Colonic mucosa (tissue), 4 donors: ENCODE data around the gene LYPD4. TPM values are rescaled to one million over a fixed set of nuclear protein-coding genes. Genes with fewer than 3 reads are reported as not detected.
"Not testable (repeated sequence)": the region's sequence is repeated elsewhere in the genome, so short reads cannot be mapped to it uniquely, and the experiment has no call there.

Experiments used
- DNase-seq: peaks from one replicate; pipeline ENCODE4 v3.0.0-alpha.2; 2020
- H3K27ac ChIP-seq: fragments of 200-600 bp; one replicate; pipeline ENCODE4 v1.8.0; 2021
- H3K27me3 ChIP-seq: fragments of 200-600 bp; one replicate; pipeline ENCODE4 v1.8.0; 2021
- H3K36me3 ChIP-seq: fragments of 200-600 bp; one replicate; pipeline ENCODE4 v1.8.0; 2021
- H3K4me1 ChIP-seq: fragments of 200-600 bp; one replicate; pipeline ENCODE4 v1.8.0; 2021; ENCODE audit warnings: mild to moderate bottlenecking
- H3K4me3 ChIP-seq: fragments of 200-600 bp; one replicate; pipeline ENCODE4 v1.8.0; 2021
- H3K9ac ChIP-seq, 2 donors: one replicate each; pipeline ENCODE4 v1.7.0; 2013; ENCODE audit warnings: control low read depth in 2 of 2, low read depth in 2 of 2, low read length in 2 of 2
- H3K9me3 ChIP-seq: fragments of 200-600 bp; one replicate; pipeline ENCODE4 v1.8.0; 2021
- intact Hi-C: fragments of 100-400 bp; cut with DNase I; formaldehyde crosslinking; loops from one replicate; pipeline ENCODE4 v1.14.1; 2022
- microRNA-seq: library from miRNA; unstranded; fragments of <30 nt; microRNA quantifications from one replicate; pipeline ENCODE4, GENCODE V29; 2019
- total RNA-seq, 2 donors: library from RNA; stranded (reverse); fragmentation: NEBNext Ultra II Directional in 1 of 2; extraction: Animal tissue kit (Norgen Biotek cat#: 25700) in 1 of 2; gene quantifications; one replicate each; pipeline ENCODE4 v1.2.1, GENCODE V29; 2021
- TF ChIP-seq, protein P1 (sequence below): fragments of 200-600 bp; IDR thresholded peaks from one replicate; pipeline ENCODE4 v1.8.0; 2022; ENCODE audit warnings: antibody characterized with exemption, mild to moderate bottlenecking
- donor health status: healthy.
- donor health status: DM: no; HTN: no; CAD: no.
- donor health status: DM: no; HTN: no; CAD: no.

Gene LYPD4
- total RNA-seq, 2 donors from 2014 or later: not detected

DNA sequence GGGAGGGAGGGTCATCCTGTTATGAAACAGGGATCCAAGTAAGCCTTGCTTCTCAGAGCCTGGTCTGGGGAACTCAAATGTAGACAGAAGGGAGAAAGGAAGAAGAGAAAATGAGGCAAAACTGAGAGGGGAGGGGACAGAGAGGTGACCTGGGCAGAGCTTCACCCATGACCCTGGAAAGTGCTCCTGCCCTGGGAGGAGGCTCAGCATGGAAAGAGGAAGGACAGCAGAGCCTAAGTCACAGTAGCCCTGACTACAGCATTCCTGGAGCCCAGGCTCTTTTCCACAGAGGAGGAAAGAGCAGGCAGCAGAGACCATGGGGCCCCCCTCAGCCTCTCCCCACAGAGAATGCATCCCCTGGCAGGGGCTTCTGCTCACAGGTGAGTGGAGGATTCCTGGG lies 48.1 kb downstream of the LYPD4 start, which contains the start of gene CEACAM3:
TSS of gene CEACAM3 (plus strand) at position 226 of the 400 bp plus-strand sequence. CDS start at position 317, 91 bp downstream.
- no peaks in the 10 kb centered on the region for H3K9me3 ChIP-seq
- H3K27me3 ChIP-seq: no peaks in the 10 kb centered on the region
- no peak for DNase-seq
- no peak within 1 kb of the TSS for H3K9ac ChIP-seq
- no peaks in the 10 kb centered on the region for H3K4me1 ChIP-seq
- H3K4me3 ChIP-seq: no peak within 1 kb of the TSS
- H3K27ac ChIP-seq: no peak within 1 kb of the TSS
- no peaks in the 10 kb centered on the region for H3K36me3 ChIP-seq
- intact Hi-C loops: no loop called here
- TF ChIP-seq, protein P1, sequence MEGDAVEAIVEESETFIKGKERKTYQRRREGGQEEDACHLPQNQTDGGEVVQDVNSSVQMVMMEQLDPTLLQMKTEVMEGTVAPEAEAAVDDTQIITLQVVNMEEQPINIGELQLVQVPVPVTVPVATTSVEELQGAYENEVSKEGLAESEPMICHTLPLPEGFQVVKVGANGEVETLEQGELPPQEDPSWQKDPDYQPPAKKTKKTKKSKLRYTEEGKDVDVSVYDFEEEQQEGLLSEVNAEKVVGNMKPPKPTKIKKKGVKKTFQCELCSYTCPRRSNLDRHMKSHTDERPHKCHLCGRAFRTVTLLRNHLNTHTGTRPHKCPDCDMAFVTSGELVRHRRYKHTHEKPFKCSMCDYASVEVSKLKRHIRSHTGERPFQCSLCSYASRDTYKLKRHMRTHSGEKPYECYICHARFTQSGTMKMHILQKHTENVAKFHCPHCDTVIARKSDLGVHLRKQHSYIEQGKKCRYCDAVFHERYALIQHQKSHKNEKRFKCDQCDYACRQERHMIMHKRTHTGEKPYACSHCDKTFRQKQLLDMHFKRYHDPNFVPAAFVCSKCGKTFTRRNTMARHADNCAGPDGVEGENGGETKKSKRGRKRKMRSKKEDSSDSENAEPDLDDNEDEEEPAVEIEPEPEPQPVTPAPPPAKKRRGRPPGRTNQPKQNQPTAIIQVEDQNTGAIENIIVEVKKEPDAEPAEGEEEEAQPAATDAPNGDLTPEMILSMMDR: no peak

DNA sequence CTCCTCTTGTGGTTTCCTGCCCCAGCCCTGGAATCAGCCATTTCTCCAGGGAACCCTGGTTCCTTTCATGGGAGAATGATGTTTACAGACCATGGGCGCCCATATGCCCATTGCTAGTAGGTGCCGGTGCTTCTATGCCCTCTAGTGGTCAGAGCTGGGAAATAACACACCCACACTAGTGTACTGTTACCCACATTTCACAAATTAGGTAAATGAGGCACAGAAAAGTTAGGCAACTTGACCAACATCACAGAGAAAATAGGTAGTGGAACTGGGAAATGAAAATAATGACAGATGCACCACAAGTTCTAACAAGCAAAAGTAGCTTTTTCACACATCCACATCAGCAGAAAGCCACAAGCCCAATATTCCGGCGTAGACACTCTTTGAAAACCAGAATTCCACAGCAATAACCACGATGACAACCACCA lies 49.4 kb downstream of the LYPD4 start:
- no peaks in the 10 kb centered on the region for H3K9me3 ChIP-seq
- H3K4me3 ChIP-seq: no peak overlapping the region
- H3K4me1 ChIP-seq: no peaks in the 10 kb centered on the region
- H3K27me3 ChIP-seq: no peaks in the 10 kb centered on the region
- no peak overlapping the region for H3K9ac ChIP-seq
- no peaks in the 10 kb centered on the region for H3K36me3 ChIP-seq
- intact Hi-C loops: loop anchor here (2.0 kb wide), 1 partner anchor 26 kb away; no protein-coding TSS in a partner anchor
- H3K27ac ChIP-seq: no peak overlapping the region
- TF ChIP-seq, protein P1: peak; percentile 81
- peak; percentile 77 for DNase-seq

DNA sequence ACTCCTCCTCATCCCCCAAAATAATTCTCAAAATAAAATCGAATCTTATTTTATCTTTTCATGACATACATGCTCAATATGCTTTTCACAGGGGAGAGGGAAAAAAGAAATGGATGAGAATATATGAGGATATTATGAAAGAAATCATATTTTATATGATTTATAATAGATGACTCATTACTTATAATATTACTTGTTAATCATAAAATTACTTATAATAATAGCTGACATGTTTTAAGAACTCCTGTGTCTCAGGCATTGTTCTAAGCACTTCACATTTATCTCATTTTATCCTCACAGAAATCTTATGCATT lies 51.1 kb downstream of the LYPD4 start:
- H3K4me3 ChIP-seq: no peak overlapping the region
- H3K36me3 ChIP-seq: no peaks in the 10 kb centered on the region
- TF ChIP-seq, protein P1: no peak
- H3K9ac ChIP-seq: no peak overlapping the region
- no peaks in the 10 kb centered on the region for H3K4me1 ChIP-seq
- H3K9me3 ChIP-seq: no peaks in the 10 kb centered on the region
- H3K27me3 ChIP-seq: no peaks in the 10 kb centered on the region
- intact Hi-C loops: no loop called here
- DNase-seq: no peak
- H3K27ac ChIP-seq: no peak overlapping the region

DNA sequence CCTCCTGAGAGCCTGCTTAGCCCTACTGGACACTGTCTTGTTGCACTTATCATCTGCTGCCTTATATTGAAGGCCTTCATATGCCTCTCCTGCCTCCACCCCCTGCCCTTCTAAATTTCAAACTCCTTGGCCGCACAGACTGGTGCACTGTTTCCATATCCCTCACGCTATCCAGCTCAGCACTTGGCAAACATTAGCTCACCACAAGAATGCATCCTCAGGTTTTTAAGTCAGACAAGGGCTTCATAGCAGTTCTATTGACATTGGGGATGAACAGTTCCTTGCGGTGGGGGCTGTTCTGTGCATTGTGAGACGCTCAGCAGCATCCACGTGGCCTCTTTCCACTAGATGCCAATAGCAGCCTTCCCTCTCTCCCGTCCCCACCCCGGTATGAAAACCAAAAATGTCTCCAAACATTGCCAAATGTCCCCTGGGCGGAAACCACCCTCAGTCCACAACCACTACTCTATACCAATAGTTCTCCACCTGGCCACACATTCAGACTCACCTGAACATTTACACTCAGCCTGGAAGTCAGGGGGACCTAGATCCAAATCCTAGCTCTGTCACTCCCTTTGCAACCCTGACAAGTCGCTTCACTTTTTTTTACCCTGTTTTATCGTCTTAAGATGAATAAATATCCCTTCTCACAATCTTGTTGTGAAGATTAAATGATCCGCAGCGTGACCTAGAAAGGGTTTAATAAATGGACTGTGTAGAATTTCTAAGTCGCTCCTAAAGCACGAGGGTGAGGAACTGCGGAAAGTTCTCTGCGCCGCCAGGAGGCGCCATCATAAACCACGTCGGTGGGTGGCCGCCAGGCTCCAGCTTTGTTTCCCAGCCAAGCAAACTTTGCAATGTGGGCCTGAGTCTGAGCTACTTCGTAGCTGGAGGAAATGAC lies 51.7 kb downstream of the LYPD4 start:
- Histone ChIP-seq H3K9ac (no peak overlapping the region), H3K36me3 (no peaks in the 10 kb centered on the region), H3K4me3 (no peak overlapping the region), H3K27ac (no peak overlapping the region), H3K4me1 (no peaks in the 10 kb centered on the region), H3K27me3 (no peaks in the 10 kb centered on the region), H3K9me3 (no peaks in the 10 kb centered on the region)
- peak; percentile 61 for DNase-seq
- intact Hi-C loops: no loop called here
- TF ChIP-seq, protein P1: peak; percentile 67

DNA sequence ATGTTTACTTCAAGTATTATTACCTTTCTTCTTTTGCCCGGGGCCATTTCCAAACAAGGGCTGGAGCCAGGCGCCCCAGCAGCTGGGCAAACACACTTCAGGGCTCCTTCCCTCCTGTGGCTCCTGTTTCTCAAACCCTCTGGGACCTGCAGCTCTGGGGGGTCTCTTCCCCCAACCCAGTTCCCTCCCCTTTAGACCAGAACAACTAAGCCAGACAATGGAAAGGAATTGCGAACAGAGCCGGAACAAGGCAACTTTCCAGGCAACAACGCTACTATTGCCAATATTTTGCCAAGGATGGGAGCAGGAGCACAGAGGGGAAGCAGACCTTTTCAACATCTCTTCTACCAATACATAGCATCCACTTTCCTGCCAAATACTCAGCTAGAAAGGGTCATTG lies 55.4 kb downstream of the LYPD4 start:
- intact Hi-C loops, H3K4me3 ChIP-seq, H3K9ac ChIP-seq, H3K27ac ChIP-seq, H3K36me3 ChIP-seq, H3K27me3 ChIP-seq, DNase-seq, H3K9me3 ChIP-seq: not testable (repeated sequence)
- H3K4me1 ChIP-seq: peaks cover 11% of the 10 kb centered on the region

DNA sequence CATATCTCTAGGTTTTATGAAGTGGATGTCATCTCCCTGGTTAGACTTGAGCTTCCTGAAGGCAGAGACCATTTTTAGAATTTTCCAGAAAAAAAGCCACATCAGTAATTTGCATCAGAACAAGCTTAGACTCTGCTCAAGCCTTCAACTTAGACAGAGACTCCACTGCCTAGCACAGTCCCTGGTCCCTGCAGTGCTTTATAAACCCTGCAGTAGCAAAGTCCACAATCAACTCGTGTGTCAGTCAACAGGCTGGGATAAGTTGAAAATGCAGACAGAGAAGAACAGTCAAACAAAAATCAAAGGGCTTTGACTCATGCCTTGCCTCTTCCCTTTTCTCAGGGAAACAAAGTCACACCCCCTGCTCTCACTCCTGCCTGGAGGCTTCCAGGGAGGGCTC lies 56.0 kb downstream of the LYPD4 start:
- H3K4me3 ChIP-seq, H3K27ac ChIP-seq, intact Hi-C loops, DNase-seq, H3K27me3 ChIP-seq, H3K9ac ChIP-seq, H3K9me3 ChIP-seq, H3K36me3 ChIP-seq: not testable (repeated sequence)
- peaks cover 11% of the 10 kb centered on the region for H3K4me1 ChIP-seq

Small RNAs within 50 kb of the gene (microRNA-seq; reads per million reads assigned to microRNA genes)
- not detected for gene MIR6797

Other genes starting within 250 kb of the LYPD4 start
- gene CEACAM4, start 217.6 kb downstream of the LYPD4 start, total RNA-seq: not detected
- 100 to 1,000 TPM; 329 to 919 TPM for gene CEACAM7, start 156.4 kb downstream of the LYPD4 start, total RNA-seq
- 1,000 to 10,000 TPM; 2,196 to 2,217 TPM for gene CEACAM5, start 136.1 kb downstream of the LYPD4 start, total RNA-seq
- gene CEACAM6, start 89.2 kb downstream of the LYPD4 start, total RNA-seq: 100 to 1,000 TPM; 260 to 655 TPM
- 1 to 10 TPM; 1.1 to 2.8 TPM for gene CEACAM3, start 48.1 kb downstream of the LYPD4 start, total RNA-seq
- not detected for gene DMRTC2, start 359 bp upstream of the LYPD4 start, total RNA-seq
- gene RPS19, start 15.6 kb upstream of the LYPD4 start, total RNA-seq: 1,000 to 10,000 TPM; 1,710 to 2,039 TPM
- gene CD79A, start 32.6 kb upstream of the LYPD4 start, total RNA-seq: 1 to 10 TPM; 3.5 to 3.8 TPM
- gene ARHGEF1, start 38.5 kb upstream of the LYPD4 start, total RNA-seq: 10 to 100 TPM; 64.1 to 98.7 TPM
- under 1 TPM; 0.42 to 0.47 TPM for gene ERFL, start 83.8 kb upstream of the LYPD4 start, total RNA-seq
- gene RABAC1, start 114.6 kb upstream of the LYPD4 start, total RNA-seq: 100 to 1,000 TPM; 172 to 197 TPM
- gene ATP1A3, start 149.5 kb upstream of the LYPD4 start, total RNA-seq: 1 to 10 TPM in 1 of 2 donors, under 1 TPM in 1; 0.35 to 1.9 TPM
- gene GRIK5, start 225.5 kb upstream of the LYPD4 start, total RNA-seq: 1 to 10 TPM in 1 of 2 donors, under 1 TPM in 1; 0.62 to 2.3 TPM
- gene ZNF574, start 231.5 kb upstream of the LYPD4 start, total RNA-seq: 10 to 100 TPM; 14.7 to 15.9 TPM